IPS-20b (cell line): ENCODE results near the gene PPM1F.

Experiments
- H3K27ac ChIP-seq: one replicate; pipeline ENCODE4 v1.5.1; 2013; ENCODE audit warnings: low read length
- H3K27me3 ChIP-seq: 2 replicates; pipeline ENCODE4 v1.6.1; 2013; ENCODE audit warnings: mild to moderate bottlenecking, low read length, inconsistent platforms; ENCODE audit not compliant: insufficient read depth
- H3K36me3 ChIP-seq: 2 replicates; pipeline ENCODE4 v1.6.1; 2013; ENCODE audit warnings: low read depth, mild to moderate bottlenecking, inconsistent platforms, low read length, moderate library complexity; ENCODE audit not compliant: insufficient read depth
- H3K4me1 ChIP-seq: 2 replicates; pipeline ENCODE4 v1.6.1; 2013; ENCODE audit warnings: mild to moderate bottlenecking, control low read depth, inconsistent platforms, low read length, moderate library complexity; ENCODE audit not compliant: insufficient read depth
- H3K4me3 ChIP-seq: 2 replicates; pipeline ENCODE4 v1.5.1; 2013; ENCODE audit warnings: mild to moderate bottlenecking, low read length, inconsistent platforms
- H3K9ac ChIP-seq: 2 replicates; pipeline ENCODE4 v1.6.1; 2013; ENCODE audit warnings: low read depth, mild to moderate bottlenecking, inconsistent platforms, low read length, moderate library complexity
- H3K9me3 ChIP-seq: 2 replicates; pipeline ENCODE4 v1.6.1; 2013; ENCODE audit warnings: mild to moderate bottlenecking, low read depth, low read length, inconsistent platforms; ENCODE audit not compliant: insufficient read depth

The PPM1F gene

GRCh38 chr22:21972806-21973205, 20.2 kb upstream of the PPM1F start:
- Histone ChIP-seq H3K36me3 (peaks cover 76% of the 10 kb centered on the region), H3K9ac (no peak overlapping the region)

GRCh38 chr22:21972293-21972779, 19.7 kb upstream of the PPM1F start:
- H3K36me3 ChIP-seq = peaks cover 80% of the 10 kb centered on the region
- no peaks in the 10 kb centered on the region for H3K27me3 ChIP-seq
- no peak overlapping the region for H3K27ac ChIP-seq
- H3K4me3 ChIP-seq = no peak overlapping the region
- H3K4me1 ChIP-seq = no peaks in the 10 kb centered on the region
- no peaks in the 10 kb centered on the region for H3K9me3 ChIP-seq
- no peak overlapping the region for H3K9ac ChIP-seq

More at GRCh38 chr22:21972806-21973205, 20.2 kb upstream of the PPM1F start:
- Histone ChIP-seq H3K9me3 (no peaks in the 10 kb centered on the region), H3K27ac (no peak overlapping the region), H3K4me3 (no peak overlapping the region), H3K27me3 (no peaks in the 10 kb centered on the region), H3K4me1 (no peaks in the 10 kb centered on the region)

GRCh38 chr22:21971858-21972275, 19.2 kb upstream of the PPM1F start:
- H3K4me3 ChIP-seq = no peak overlapping the region
- H3K9ac ChIP-seq = no peak overlapping the region
- H3K36me3 ChIP-seq = peaks cover 85% of the 10 kb centered on the region
- H3K27ac ChIP-seq = no peak overlapping the region
- no peaks in the 10 kb centered on the region for H3K27me3 ChIP-seq
- no peaks in the 10 kb centered on the region for H3K9me3 ChIP-seq
- no peaks in the 10 kb centered on the region for H3K4me1 ChIP-seq

- no peaks in the 10 kb centered on the region for H3K4me1 ChIP-seq
- no peak overlapping the region for H3K9ac ChIP-seq
- H3K27me3 ChIP-seq = no peaks in the 10 kb centered on the region
- H3K4me3 ChIP-seq = no peak overlapping the region
- H3K9me3 ChIP-seq = no peaks in the 10 kb centered on the region
- peaks cover 94% of the 10 kb centered on the region for H3K36me3 ChIP-seq
- H3K27ac ChIP-seq = no peak overlapping the region
These were observed 18.4 kb upstream of the PPM1F start for GRCh38 chr22:21970800-21971617.

- Histone ChIP-seq H3K27ac (no peak overlapping the region), H3K4me3 (no peak overlapping the region), H3K9ac (no peak overlapping the region), H3K27me3 (no peaks in the 10 kb centered on the region), H3K36me3 (peaks cover 93% of the 10 kb centered on the region), H3K9me3 (no peaks in the 10 kb centered on the region), H3K4me1 (no peaks in the 10 kb centered on the region)
These were observed 17.6 kb upstream of the PPM1F start for GRCh38 chr22:21970037-21970799.

GRCh38 chr22:21968452-21969129, 15.9 kb upstream of the PPM1F start:
- H3K36me3 ChIP-seq = peaks cover 93% of the 10 kb centered on the region
- no peak overlapping the region for H3K9ac ChIP-seq
- H3K9me3 ChIP-seq = no peaks in the 10 kb centered on the region

GRCh38 chr22:21967693-21968271, 15.1 kb upstream of the PPM1F start:
- Histone ChIP-seq H3K4me1 (no peaks in the 10 kb centered on the region), H3K36me3 (peaks cover 93% of the 10 kb centered on the region), H3K4me3 (no peak overlapping the region), H3K27me3 (no peaks in the 10 kb centered on the region), H3K9ac (no peak overlapping the region), H3K27ac (no peak overlapping the region), H3K9me3 (no peaks in the 10 kb centered on the region)

More at GRCh38 chr22:21968452-21969129, 15.9 kb upstream of the PPM1F start:
- Histone ChIP-seq H3K27ac (no peak overlapping the region), H3K27me3 (no peaks in the 10 kb centered on the region), H3K4me3 (no peak overlapping the region), H3K4me1 (no peaks in the 10 kb centered on the region)

- Histone ChIP-seq H3K27ac (no peak overlapping the region), H3K4me3 (no peak overlapping the region), H3K9me3 (no peaks in the 10 kb centered on the region), H3K27me3 (no peaks in the 10 kb centered on the region), H3K36me3 (peaks cover 93% of the 10 kb centered on the region), H3K4me1 (no peaks in the 10 kb centered on the region), H3K9ac (no peak overlapping the region)
These were observed 14.2 kb upstream of the PPM1F start for GRCh38 chr22:21966643-21967516.

GRCh38 chr22:21965762-21966288, 13.2 kb upstream of the PPM1F start:
- Histone ChIP-seq H3K36me3 (peaks cover 93% of the 10 kb centered on the region), H3K27ac (no peak overlapping the region), H3K4me1 (no peaks in the 10 kb centered on the region), H3K9ac (no peak overlapping the region), H3K4me3 (no peak overlapping the region), H3K9me3 (no peaks in the 10 kb centered on the region), H3K27me3 (no peaks in the 10 kb centered on the region)

GRCh38 chr22:21964918-21965484, 12.4 kb upstream of the PPM1F start:
- Histone ChIP-seq H3K27ac (no peak overlapping the region), H3K27me3 (no peaks in the 10 kb centered on the region), H3K4me3 (no peak overlapping the region), H3K9me3 (no peaks in the 10 kb centered on the region), H3K9ac (no peak overlapping the region), H3K4me1 (no peaks in the 10 kb centered on the region), H3K36me3 (peaks cover 93% of the 10 kb centered on the region)
